IPS-20b (cell line): Measurements from ENCODE around the gene S100G.
"Not testable (repeated sequence)": the region's sequence is repeated elsewhere in the genome, so short reads cannot be mapped to it uniquely, and the experiment has no call there.

ENCODE experiments used
- H3K27ac ChIP-seq: one replicate; pipeline ENCODE4 v1.5.1; 2013; ENCODE audit warnings: low read length
- H3K27me3 ChIP-seq: 2 replicates; pipeline ENCODE4 v1.6.1; 2013; ENCODE audit warnings: mild to moderate bottlenecking, low read length, inconsistent platforms; ENCODE audit not compliant: insufficient read depth
- H3K36me3 ChIP-seq: 2 replicates; pipeline ENCODE4 v1.6.1; 2013; ENCODE audit warnings: low read depth, mild to moderate bottlenecking, inconsistent platforms, low read length, moderate library complexity; ENCODE audit not compliant: insufficient read depth
- H3K4me1 ChIP-seq: 2 replicates; pipeline ENCODE4 v1.6.1; 2013; ENCODE audit warnings: mild to moderate bottlenecking, control low read depth, inconsistent platforms, low read length, moderate library complexity; ENCODE audit not compliant: insufficient read depth
- H3K4me3 ChIP-seq: 2 replicates; pipeline ENCODE4 v1.5.1; 2013; ENCODE audit warnings: mild to moderate bottlenecking, low read length, inconsistent platforms
- H3K9ac ChIP-seq: 2 replicates; pipeline ENCODE4 v1.6.1; 2013; ENCODE audit warnings: low read depth, mild to moderate bottlenecking, inconsistent platforms, low read length, moderate library complexity
- H3K9me3 ChIP-seq: 2 replicates; pipeline ENCODE4 v1.6.1; 2013; ENCODE audit warnings: mild to moderate bottlenecking, low read depth, low read length, inconsistent platforms; ENCODE audit not compliant: insufficient read depth

The S100G gene

GRCh38 chrX:16628511-16628910 is 21.4 kb upstream of the S100G start:
- not testable (repeated sequence) for H3K27me3 ChIP-seq, H3K9me3 ChIP-seq, H3K36me3 ChIP-seq, H3K4me3 ChIP-seq, H3K27ac ChIP-seq
- Histone ChIP-seq H3K4me1 (peaks cover 14% of the 10 kb centered on the region; the same call in 1 of the 2 replicates), H3K9ac (peak overlapping the region; percentile 27; the same call in 1 of the 2 replicates)

- H3K9ac ChIP-seq: peak overlapping the region; percentile 27; the same call in 1 of the 2 replicates
- no peaks in the 10 kb centered on the region; the same call in 1 of the 2 replicates for H3K36me3 ChIP-seq
- H3K4me3 ChIP-seq: no peak overlapping the region; the same call in 1 of the 2 replicates
- no peaks in the 10 kb centered on the region for H3K27me3 ChIP-seq
- no peaks in the 10 kb centered on the region for H3K9me3 ChIP-seq
- H3K27ac ChIP-seq: no peak overlapping the region
- H3K4me1 ChIP-seq: peaks cover 14% of the 10 kb centered on the region; the same call in 1 of the 2 replicates
Measured at GRCh38 chrX:16628946-16629595, 20.9 kb upstream of the S100G start.

GRCh38 chrX:16629909-16630308 is 20.0 kb upstream of the S100G start:
- H3K27ac ChIP-seq: no peak overlapping the region
- H3K4me1 ChIP-seq: peaks cover 14% of the 10 kb centered on the region; the same call in 1 of the 2 replicates
- peak overlapping the region; percentile 13; the same call in 1 of the 2 replicates for H3K4me3 ChIP-seq
- H3K9me3 ChIP-seq: no peaks in the 10 kb centered on the region
- H3K27me3 ChIP-seq: no peaks in the 10 kb centered on the region
- no peak overlapping the region for H3K9ac ChIP-seq
- no peaks in the 10 kb centered on the region for H3K36me3 ChIP-seq

GRCh38 chrX:16633754-16634153 is 16.2 kb upstream of the S100G start:
- no peak overlapping the region for H3K27ac ChIP-seq
- peaks cover 9% of the 10 kb centered on the region; the same call in 1 of the 2 replicates for H3K4me1 ChIP-seq
- H3K36me3 ChIP-seq: peaks cover 9% of the 10 kb centered on the region
- no peak overlapping the region for H3K9ac ChIP-seq
- H3K9me3 ChIP-seq: no peaks in the 10 kb centered on the region
- H3K27me3 ChIP-seq: no peaks in the 10 kb centered on the region
- H3K4me3 ChIP-seq: no peak overlapping the region

- Histone ChIP-seq H3K27me3 (no peaks in the 10 kb centered on the region), H3K27ac (no peak overlapping the region), H3K9ac (no peak overlapping the region)
Measured at GRCh38 chrX:16635040-16635439, 14.9 kb upstream of the S100G start.

GRCh38 chrX:16635596-16635995 is 14.4 kb upstream of the S100G start:
- Histone ChIP-seq H3K9me3 (no peaks in the 10 kb centered on the region), H3K36me3 (peaks cover 16% of the 10 kb centered on the region), H3K4me1 (no peaks in the 10 kb centered on the region), H3K27me3 (no peaks in the 10 kb centered on the region), H3K4me3 (no peak overlapping the region), H3K27ac (no peak overlapping the region), H3K9ac (no peak overlapping the region)

More at GRCh38 chrX:16635040-16635439, 14.9 kb upstream of the S100G start:
- H3K36me3 ChIP-seq: peaks cover 16% of the 10 kb centered on the region
- H3K4me3 ChIP-seq: no peak overlapping the region
- H3K4me1 ChIP-seq: no peaks in the 10 kb centered on the region; the same call in 1 of the 2 replicates
- H3K9me3 ChIP-seq: no peaks in the 10 kb centered on the region

- H3K4me1 ChIP-seq: peaks cover 7% of the 10 kb centered on the region; the same call in 1 of the 2 replicates
- H3K27me3 ChIP-seq: no peaks in the 10 kb centered on the region
- H3K27ac ChIP-seq: no peak overlapping the region
- no peak overlapping the region for H3K9ac ChIP-seq
- H3K4me3 ChIP-seq: no peak overlapping the region
- peaks cover 16% of the 10 kb centered on the region for H3K36me3 ChIP-seq
- H3K9me3 ChIP-seq: no peaks in the 10 kb centered on the region
Measured at GRCh38 chrX:16638533-16638932, 11.4 kb upstream of the S100G start.

GRCh38 chrX:16639966-16640365 is 10.0 kb upstream of the S100G start:
- Histone ChIP-seq H3K4me3 (no peak overlapping the region), H3K4me1 (peaks cover 7% of the 10 kb centered on the region; the same call in 1 of the 2 replicates), H3K27ac (no peak overlapping the region), H3K9me3 (no peaks in the 10 kb centered on the region), H3K27me3 (no peaks in the 10 kb centered on the region), H3K9ac (no peak overlapping the region), H3K36me3 (peaks cover 16% of the 10 kb centered on the region)

- Histone ChIP-seq H3K9ac (no peak overlapping the region), H3K4me1 (peaks cover 7% of the 10 kb centered on the region; the same call in 1 of the 2 replicates), H3K27ac (no peak overlapping the region), H3K36me3 (peaks cover 20% of the 10 kb centered on the region), H3K27me3 (no peaks in the 10 kb centered on the region), H3K9me3 (no peaks in the 10 kb centered on the region), H3K4me3 (no peak overlapping the region)
Measured at GRCh38 chrX:16640823-16641222, 9.1 kb upstream of the S100G start.

- Histone ChIP-seq H3K27ac (no peak overlapping the region), H3K36me3 (peaks cover 20% of the 10 kb centered on the region), H3K27me3 (no peaks in the 10 kb centered on the region), H3K9ac (no peak overlapping the region), H3K4me3 (no peak overlapping the region), H3K4me1 (peaks cover 7% of the 10 kb centered on the region; the same call in 1 of the 2 replicates), H3K9me3 (no peaks in the 10 kb centered on the region)
Measured at GRCh38 chrX:16643176-16643575, 6.8 kb upstream of the S100G start.

- H3K9me3 ChIP-seq: no peaks in the 10 kb centered on the region
- no peaks in the 10 kb centered on the region for H3K27me3 ChIP-seq
- no peak overlapping the region for H3K27ac ChIP-seq
- H3K4me1 ChIP-seq: peaks cover 7% of the 10 kb centered on the region; the same call in 1 of the 2 replicates
- no peak overlapping the region for H3K4me3 ChIP-seq
- H3K9ac ChIP-seq: no peak overlapping the region
- peaks cover 23% of the 10 kb centered on the region for H3K36me3 ChIP-seq
Measured at GRCh38 chrX:16646366-16647138, 3.4 kb upstream of the S100G start.
